Gastrocnemius medialis (tissue), 4 donors: Measurements from ENCODE around the gene NT5C1B.

Experiments used
- CTCF ChIP-seq, 5 experiments: fragments of 450-650 bp in 3 of 5; fragments of 200-600 bp in 2 of 5; sonication (generic) in 2 of 5; IDR thresholded peaks in 4 of 5; conservative IDR thresholded peaks in 1 of 5; 1 replicate in 4 of 5; 2 replicates in 1 of 5; pipeline ENCODE4 v1.5.1; 2016 to 2019; ENCODE audit warnings: antibody characterized with exemption in 5 of 5, mild to moderate bottlenecking in 3 of 5, moderate library complexity in 3 of 5
- POLR2A ChIP-seq, 2 donors: fragments of 450-650 bp; IDR thresholded peaks; one replicate each; pipeline ENCODE4 v1.6.1; 2017; ENCODE audit warnings: antibody characterized with exemption in 2 of 2, mild to moderate bottlenecking in 2 of 2, moderate library complexity in 2 of 2

- TF ChIP-seq CTCF (IDR thresholded peaks at IDR 0.05 in 4 of 5, conservative IDR thresholded peaks at IDR 0.05 in 1 of 5): no peak
- no peak for TF ChIP-seq POLR2A (IDR thresholded peaks at IDR 0.05)
Observed at GRCh38 chr2:18516112-18516511, 73.3 kb downstream of the NT5C1B start.
